ENCODE data around the gene PCARE.

The PCARE gene

DNA sequence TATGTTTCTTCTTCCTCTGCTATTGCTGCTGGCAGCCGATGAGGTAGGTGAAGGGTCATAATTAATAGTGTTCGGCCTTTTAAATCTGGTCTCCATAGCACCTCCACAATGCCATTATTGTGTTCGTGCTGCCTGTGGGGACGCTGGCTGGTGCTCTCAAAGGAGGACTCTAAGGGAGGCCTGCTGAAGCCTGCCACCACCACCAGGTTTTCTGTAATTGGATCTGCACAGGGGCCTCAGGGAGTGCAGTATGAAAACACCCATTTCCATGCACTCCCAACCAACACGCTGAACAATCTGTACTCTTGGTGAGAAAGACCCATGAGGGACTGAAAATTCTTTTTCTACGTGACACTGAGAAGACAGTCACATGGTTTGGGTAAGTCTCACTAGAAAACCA is 23.2 kb upstream of the PCARE start:
- TF ChIP-seq ZBTB7A (IDR thresholded peaks at IDR 0.05; ENCODE audit: low read depth), result no peak
- TF ChIP-seq TCF12 (IDR thresholded peaks at IDR 0.05; ENCODE audit: low read depth), result no peak
- TF ChIP-seq RAD21 (IDR thresholded peaks at IDR 0.05; ENCODE audit: low read depth), result no peak

DNA sequence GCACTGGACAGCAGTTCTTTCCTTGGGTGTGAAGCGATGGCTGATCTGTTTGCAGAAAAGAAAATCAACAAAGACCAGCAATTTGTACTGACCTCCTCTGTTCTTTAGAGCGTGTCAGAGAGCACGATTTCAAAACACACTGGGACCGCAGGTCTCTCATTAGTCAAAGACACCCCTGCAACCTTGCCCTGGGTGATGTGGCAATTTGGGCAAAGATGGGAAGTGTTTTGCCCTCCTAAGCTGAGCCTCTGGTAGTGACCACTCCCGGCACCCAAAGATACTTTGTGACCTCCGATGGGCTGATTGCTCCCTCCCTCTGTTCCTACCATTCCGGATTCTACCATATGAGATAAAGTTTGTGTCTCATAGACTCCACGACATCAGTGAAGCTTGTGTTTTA is 22.6 kb upstream of the PCARE start:
- TF ChIP-seq EP300 (IDR thresholded peaks at IDR 0.05; ENCODE audit: borderline replicate concordance) (no peak), TEAD4 (IDR thresholded peaks at IDR 0.05) (no peak), CREB1 (IDR thresholded peaks at IDR 0.05; ENCODE audit: low read depth) (no peak), RAD21 (IDR thresholded peaks at IDR 0.05; ENCODE audit: low read depth) (no peak), TAF1 (IDR thresholded peaks at IDR 0.05; ENCODE audit: low read depth) (no peak), EGR1 (IDR thresholded peaks at IDR 0.05) (no peak), CEBPB (IDR thresholded peaks at IDR 0.05) (no peak), ZBTB7A (IDR thresholded peaks at IDR 0.05; ENCODE audit: low read depth) (no peak), NFIC (IDR thresholded peaks at IDR 0.05) (no peak), FOXM1 (IDR thresholded peaks at IDR 0.05; ENCODE audit: borderline replicate concordance, low read depth) (no peak), TCF12 (IDR thresholded peaks at IDR 0.05; ENCODE audit: low read depth) (no peak), YY1 (IDR thresholded peaks at IDR 0.05; ENCODE audit: low read depth) (no peak)
- TF ChIP-seq, protein P1, sequence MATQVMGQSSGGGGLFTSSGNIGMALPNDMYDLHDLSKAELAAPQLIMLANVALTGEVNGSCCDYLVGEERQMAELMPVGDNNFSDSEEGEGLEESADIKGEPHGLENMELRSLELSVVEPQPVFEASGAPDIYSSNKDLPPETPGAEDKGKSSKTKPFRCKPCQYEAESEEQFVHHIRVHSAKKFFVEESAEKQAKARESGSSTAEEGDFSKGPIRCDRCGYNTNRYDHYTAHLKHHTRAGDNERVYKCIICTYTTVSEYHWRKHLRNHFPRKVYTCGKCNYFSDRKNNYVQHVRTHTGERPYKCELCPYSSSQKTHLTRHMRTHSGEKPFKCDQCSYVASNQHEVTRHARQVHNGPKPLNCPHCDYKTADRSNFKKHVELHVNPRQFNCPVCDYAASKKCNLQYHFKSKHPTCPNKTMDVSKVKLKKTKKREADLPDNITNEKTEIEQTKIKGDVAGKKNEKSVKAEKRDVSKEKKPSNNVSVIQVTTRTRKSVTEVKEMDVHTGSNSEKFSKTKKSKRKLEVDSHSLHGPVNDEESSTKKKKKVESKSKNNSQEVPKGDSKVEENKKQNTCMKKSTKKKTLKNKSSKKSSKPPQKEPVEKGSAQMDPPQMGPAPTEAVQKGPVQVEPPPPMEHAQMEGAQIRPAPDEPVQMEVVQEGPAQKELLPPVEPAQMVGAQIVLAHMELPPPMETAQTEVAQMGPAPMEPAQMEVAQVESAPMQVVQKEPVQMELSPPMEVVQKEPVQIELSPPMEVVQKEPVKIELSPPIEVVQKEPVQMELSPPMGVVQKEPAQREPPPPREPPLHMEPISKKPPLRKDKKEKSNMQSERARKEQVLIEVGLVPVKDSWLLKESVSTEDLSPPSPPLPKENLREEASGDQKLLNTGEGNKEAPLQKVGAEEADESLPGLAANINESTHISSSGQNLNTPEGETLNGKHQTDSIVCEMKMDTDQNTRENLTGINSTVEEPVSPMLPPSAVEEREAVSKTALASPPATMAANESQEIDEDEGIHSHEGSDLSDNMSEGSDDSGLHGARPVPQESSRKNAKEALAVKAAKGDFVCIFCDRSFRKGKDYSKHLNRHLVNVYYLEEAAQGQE (IDR thresholded peaks at IDR 0.05; ENCODE audit: low read depth), result no peak
- TF ChIP-seq, protein P2, sequence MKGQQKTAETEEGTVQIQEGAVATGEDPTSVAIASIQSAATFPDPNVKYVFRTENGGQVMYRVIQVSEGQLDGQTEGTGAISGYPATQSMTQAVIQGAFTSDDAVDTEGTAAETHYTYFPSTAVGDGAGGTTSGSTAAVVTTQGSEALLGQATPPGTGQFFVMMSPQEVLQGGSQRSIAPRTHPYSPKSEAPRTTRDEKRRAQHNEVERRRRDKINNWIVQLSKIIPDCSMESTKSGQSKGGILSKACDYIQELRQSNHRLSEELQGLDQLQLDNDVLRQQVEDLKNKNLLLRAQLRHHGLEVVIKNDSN (IDR thresholded peaks at IDR 0.05), result no peak
- TF ChIP-seq, protein P3, sequence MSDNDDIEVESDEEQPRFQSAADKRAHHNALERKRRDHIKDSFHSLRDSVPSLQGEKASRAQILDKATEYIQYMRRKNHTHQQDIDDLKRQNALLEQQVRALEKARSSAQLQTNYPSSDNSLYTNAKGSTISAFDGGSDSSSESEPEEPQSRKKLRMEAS (IDR thresholded peaks at IDR 0.05), result no peak

DNA sequence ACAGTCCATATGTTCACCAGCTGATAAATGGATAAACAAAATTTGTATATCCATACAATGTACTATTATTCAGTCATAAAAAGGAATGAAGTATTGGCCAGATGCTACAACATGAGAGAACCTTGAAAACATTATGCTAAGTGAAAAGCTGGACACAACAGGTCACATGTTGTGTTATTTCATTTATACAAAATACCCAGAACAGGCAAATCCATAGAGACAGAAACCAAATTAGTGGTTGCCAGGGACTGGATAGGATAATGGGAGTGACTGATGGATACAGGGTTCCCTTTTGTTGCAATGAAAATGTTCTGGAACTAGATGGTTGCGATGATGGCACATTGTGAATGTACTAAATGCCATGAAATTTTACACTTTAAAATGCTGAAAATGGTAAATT is 10.2 kb upstream of the PCARE start:
- TF ChIP-seq YY1 (IDR thresholded peaks at IDR 0.05; ENCODE audit: low read depth), result no peak
- TF ChIP-seq, protein P1 (IDR thresholded peaks at IDR 0.05; ENCODE audit: low read depth), result no peak
- TF ChIP-seq, protein P3 (IDR thresholded peaks at IDR 0.05), result no peak
- TF ChIP-seq FOXM1 (IDR thresholded peaks at IDR 0.05; ENCODE audit: borderline replicate concordance, low read depth), result no peak
- no peak for TF ChIP-seq EGR1 (IDR thresholded peaks at IDR 0.05)
- no peak for TF ChIP-seq RAD21 (IDR thresholded peaks at IDR 0.05; ENCODE audit: low read depth)
- TF ChIP-seq NFIC (IDR thresholded peaks at IDR 0.05), result no peak

DNA sequence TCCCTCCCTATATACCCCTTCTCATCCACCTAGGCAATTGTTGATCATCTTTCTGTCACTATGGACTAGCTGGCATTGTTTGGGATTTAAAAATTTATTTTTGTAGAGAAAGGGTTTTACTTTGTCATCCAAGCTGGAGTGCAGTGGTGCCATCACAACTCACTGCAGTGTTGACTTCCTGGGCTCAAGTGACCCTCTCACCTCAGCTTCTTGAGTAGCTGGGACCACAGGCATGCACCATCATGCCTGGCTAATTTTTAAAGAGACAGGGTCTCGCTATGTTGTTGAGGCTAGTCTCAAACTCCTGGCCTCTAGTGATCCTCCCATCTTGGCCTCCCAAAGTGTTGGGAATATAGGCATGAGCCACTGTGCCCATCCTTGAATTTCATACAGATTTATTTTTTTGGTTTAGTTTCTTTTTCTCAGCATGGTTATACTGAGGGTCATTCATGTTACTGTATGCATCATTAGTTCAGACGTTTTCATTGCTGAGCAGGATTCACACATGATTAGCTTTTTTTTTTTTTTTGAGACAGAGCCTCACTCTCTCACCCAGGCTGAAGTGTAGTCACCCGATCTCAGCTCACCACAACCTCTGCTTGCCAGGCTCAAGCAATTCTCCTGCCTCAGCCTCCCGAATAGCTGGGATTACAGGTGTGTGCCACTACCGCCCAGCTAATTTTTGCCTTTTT is 8.6 kb upstream of the PCARE start:
- TF ChIP-seq TAF1 (IDR thresholded peaks at IDR 0.05; ENCODE audit: low read depth) (no peak), NFIC (IDR thresholded peaks at IDR 0.05) (no peak), TCF12 (IDR thresholded peaks at IDR 0.05; ENCODE audit: low read depth) (no peak), TEAD4 (IDR thresholded peaks at IDR 0.05) (no peak), CEBPB (IDR thresholded peaks at IDR 0.05) (no peak)
- TF ChIP-seq, protein P1 (IDR thresholded peaks at IDR 0.05; ENCODE audit: low read depth), result no peak

DNA sequence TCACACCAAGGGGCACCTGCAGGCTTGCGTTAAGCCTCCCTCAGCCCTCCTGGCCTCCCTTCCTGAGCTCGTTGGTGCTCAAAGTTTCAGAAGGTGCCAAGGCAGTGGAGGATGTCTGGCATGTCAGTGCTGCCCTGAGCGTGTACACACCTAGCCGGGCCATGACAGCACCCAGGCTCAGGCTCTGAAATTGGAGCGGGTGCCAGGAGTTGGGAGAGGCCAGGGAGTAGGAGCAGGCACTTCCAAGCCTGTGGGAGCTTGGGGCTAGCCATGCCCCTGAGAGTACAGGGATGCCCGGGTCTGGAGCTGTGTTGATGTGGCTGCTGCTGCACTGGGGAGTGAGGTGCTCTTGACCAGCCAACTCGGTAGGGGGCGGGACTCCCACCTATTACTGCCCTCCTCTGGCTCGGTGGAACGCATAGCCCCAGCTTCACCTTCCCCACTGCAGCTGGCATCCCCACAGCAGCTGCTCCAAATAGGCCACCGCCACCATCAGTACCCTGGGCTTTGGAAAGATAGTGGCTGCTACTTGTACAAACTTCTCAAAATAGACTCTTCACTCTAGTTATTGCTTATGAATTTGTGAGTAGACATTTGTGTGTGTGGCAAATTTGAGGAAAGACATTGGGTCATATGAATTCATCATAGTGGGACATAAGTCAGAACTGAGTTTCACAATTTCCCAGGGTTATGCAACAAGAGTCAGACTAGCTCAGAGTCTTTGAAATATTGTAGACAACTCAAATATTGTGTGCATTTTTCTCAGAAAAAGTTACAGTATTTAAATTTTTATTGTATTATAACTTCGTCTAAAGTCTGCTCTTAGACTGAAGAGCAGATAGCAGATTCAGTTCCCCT is 6.8 kb upstream of the PCARE start:
- no peak for TF ChIP-seq CEBPB (IDR thresholded peaks at IDR 0.05)
- TF ChIP-seq TEAD4 (IDR thresholded peaks at IDR 0.05), result no peak
- no peak for TF ChIP-seq NFIC (IDR thresholded peaks at IDR 0.05)

Measured in Ishikawa (cell line).